ENCODE measurements around the gene COX6A2. TPM values are rescaled to one million over a fixed set of nuclear protein-coding genes. Genes with fewer than 3 reads are reported as not detected.

COX6A2 gene
- total RNA-seq, 1 donor from 2014 or later = not detected

DNA sequence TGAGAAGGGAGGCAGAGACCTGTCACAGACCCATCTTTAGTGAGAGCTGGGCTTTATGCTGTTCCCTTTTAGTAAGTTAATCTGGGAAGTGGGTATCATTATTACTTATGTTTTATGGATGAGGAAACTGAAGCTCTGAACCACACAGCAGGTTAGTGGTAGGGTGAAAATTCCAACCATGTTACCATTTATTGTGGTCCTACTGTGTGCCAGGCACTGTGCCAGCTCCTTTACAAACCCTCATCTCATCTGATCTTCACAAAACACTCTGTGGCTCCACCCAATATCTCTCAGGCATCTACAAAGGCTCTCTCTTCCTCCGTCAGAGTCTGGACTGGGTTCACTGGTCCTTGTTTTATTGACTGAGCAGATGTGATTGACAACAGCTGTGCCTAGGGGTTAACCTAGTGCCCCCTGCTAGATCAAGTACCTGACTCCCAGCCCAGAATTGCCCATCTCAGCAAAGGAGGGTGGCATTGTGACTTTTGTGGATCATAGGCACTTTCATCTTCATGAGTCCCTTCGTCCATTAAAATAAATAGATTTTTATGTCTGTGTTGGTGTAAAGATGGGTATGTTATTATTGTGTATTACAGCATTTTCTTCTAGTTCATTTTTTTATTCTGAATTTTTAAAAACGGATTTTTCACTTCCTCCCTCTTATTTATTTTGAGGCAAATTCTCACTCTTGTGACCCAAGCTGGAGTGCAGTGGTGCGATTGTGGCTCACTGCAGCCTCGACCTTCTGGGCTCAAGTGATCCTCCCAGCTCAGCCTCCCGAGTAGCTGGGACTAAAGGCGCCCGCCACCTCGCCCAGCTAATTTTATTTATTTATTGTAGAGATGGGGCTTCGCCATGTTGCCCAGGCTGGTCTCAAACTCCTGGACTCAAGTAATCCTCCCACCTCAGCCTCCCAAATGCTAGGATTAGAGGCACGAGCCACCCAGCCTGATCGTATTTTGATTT, 46.9 kb upstream of the COX6A2 start:
- Mint-ChIP-seq H3K4me1 (ENCODE audit: unreplicated experiment) (peaks cover 35% of the 10 kb centered on the region), H3K9me3 (ENCODE audit: unreplicated experiment) (no peaks in the 10 kb centered on the region), H3K36me3 (ENCODE audit: unreplicated experiment) (peaks cover 26% of the 10 kb centered on the region), H3K4me3 (ENCODE audit: unreplicated experiment) (no peak overlapping the region), H3K27me3 (ENCODE audit: unreplicated experiment) (no peaks in the 10 kb centered on the region), H3K27ac (ENCODE audit: unreplicated experiment) (peak overlapping the region; percentile 31)
- no peak for DNase-seq (ENCODE audit: extremely low spot score, unreplicated experiment)
- TF ChIP-seq, protein P1, sequence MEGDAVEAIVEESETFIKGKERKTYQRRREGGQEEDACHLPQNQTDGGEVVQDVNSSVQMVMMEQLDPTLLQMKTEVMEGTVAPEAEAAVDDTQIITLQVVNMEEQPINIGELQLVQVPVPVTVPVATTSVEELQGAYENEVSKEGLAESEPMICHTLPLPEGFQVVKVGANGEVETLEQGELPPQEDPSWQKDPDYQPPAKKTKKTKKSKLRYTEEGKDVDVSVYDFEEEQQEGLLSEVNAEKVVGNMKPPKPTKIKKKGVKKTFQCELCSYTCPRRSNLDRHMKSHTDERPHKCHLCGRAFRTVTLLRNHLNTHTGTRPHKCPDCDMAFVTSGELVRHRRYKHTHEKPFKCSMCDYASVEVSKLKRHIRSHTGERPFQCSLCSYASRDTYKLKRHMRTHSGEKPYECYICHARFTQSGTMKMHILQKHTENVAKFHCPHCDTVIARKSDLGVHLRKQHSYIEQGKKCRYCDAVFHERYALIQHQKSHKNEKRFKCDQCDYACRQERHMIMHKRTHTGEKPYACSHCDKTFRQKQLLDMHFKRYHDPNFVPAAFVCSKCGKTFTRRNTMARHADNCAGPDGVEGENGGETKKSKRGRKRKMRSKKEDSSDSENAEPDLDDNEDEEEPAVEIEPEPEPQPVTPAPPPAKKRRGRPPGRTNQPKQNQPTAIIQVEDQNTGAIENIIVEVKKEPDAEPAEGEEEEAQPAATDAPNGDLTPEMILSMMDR (IDR thresholded peaks at IDR 0.05) = no peak

DNA sequence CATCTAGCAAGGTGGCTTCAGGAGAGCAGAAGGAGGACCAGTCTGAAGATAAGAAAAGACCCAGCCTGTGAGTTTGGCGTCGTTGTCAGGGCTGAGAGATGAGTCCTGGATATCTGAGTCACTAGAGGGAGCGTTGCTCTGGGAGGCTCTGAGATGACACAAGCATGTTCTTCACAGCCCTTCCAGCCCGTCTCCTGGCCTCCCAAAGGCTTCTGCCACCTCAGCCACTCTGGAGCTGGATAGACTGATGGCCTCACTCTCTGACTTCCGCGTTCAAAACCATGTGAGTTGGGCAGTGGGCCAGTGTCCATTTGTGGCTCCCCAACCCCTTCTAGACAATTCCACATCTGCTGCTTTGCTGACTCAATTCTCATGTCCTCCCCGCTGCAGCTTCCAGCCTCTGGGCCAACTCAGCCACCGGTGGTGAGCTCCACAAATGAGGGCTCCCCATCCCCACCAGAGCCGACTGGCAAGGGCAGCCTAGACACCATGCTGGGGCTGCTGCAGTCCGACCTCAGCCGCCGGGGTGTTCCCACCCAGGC, 46.1 kb upstream of the COX6A2 start:
- no peak overlapping the region for H3K4me3 Mint-ChIP-seq (ENCODE audit: unreplicated experiment)
- H3K4me1 Mint-ChIP-seq (ENCODE audit: unreplicated experiment) = peaks cover 35% of the 10 kb centered on the region
- no peaks in the 10 kb centered on the region for H3K9me3 Mint-ChIP-seq (ENCODE audit: unreplicated experiment)
- DNase-seq (ENCODE audit: extremely low spot score, unreplicated experiment) = no peak
- peak overlapping the region; percentile 31 for H3K27ac Mint-ChIP-seq (ENCODE audit: unreplicated experiment)
- TF ChIP-seq, protein P1 (IDR thresholded peaks at IDR 0.05) = no peak
- no peaks in the 10 kb centered on the region for H3K27me3 Mint-ChIP-seq (ENCODE audit: unreplicated experiment)
- H3K36me3 Mint-ChIP-seq (ENCODE audit: unreplicated experiment) = peaks cover 26% of the 10 kb centered on the region

DNA sequence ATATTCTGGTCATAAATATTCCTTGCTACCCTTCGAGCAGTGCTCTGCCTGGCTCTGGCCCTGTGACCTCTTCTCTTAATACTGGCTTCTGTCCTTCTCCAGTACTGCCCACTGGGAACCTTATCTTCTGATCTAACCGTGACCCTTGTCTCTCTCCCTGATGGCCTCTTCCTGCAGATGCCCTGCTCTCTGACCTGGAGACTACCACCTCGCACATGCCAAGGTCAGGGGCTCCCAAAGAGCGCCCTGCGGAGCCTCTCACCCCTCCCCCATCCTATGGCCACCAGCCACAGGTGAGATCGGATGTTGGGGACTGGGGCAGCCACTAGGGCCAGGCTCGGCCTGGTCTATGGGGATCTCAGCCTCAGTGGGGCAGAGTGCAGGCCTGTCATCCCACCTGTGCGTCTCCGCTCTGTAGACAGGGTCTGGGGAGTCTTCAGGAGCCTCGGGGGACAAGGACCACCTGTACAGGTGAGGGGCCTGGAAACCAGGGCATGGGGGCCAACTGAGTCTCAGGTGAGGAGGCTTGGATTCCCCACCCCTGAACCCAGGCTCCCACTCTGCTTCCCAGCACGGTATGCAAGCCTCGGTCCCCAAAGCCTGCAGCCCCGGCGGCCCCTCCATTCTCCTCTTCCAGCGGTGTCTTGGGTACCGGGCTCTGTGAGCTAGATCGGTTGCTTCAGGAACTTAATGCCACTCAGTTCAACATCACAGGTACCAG, 45.3 kb upstream of the COX6A2 start:
- Mint-ChIP-seq H3K27me3 (ENCODE audit: unreplicated experiment) (no peaks in the 10 kb centered on the region), H3K4me1 (ENCODE audit: unreplicated experiment) (peaks cover 35% of the 10 kb centered on the region), H3K9me3 (ENCODE audit: unreplicated experiment) (no peaks in the 10 kb centered on the region), H3K27ac (ENCODE audit: unreplicated experiment) (peak overlapping the region; percentile 95), H3K36me3 (ENCODE audit: unreplicated experiment) (peaks cover 26% of the 10 kb centered on the region), H3K4me3 (ENCODE audit: unreplicated experiment) (peak overlapping the region; percentile 89)
- TF ChIP-seq, protein P1 (IDR thresholded peaks at IDR 0.05) = no peak
- no peak for DNase-seq (ENCODE audit: extremely low spot score, unreplicated experiment)

DNA sequence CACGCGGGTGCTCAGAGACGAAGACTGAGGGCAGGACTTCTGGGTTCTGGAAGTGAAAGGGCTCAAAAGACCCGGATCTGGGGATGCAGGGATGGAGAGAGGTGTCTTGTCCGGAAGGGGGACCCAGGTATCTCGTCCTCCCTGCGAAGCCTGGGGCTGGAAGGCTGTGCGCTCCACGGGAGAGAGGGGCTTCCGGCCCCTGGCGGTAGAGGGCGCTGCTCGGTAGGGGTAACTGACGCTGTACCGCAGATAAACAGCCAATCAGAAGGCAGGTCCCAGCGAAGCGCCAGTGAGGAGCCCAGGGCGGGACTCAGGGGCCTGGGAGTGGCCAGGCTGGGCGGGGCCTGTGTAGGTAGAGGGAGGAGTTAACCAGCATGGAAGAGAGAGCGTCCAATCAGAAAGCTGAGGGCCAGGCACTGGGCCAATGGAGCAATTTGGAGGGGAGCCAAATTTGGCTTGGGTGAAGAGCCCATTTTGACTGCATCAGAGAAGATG, 44.6 kb upstream of the COX6A2 start:
- H3K27ac Mint-ChIP-seq (ENCODE audit: unreplicated experiment) = peak overlapping the region; percentile 95
- peak; percentile 94 for DNase-seq (ENCODE audit: extremely low spot score, unreplicated experiment)
- peak overlapping the region; percentile 89 for H3K4me3 Mint-ChIP-seq (ENCODE audit: unreplicated experiment)
- H3K27me3 Mint-ChIP-seq (ENCODE audit: unreplicated experiment) = no peaks in the 10 kb centered on the region
- H3K36me3 Mint-ChIP-seq (ENCODE audit: unreplicated experiment) = peaks cover 20% of the 10 kb centered on the region
- H3K9me3 Mint-ChIP-seq (ENCODE audit: unreplicated experiment) = no peaks in the 10 kb centered on the region
- peaks cover 35% of the 10 kb centered on the region for H3K4me1 Mint-ChIP-seq (ENCODE audit: unreplicated experiment)
- TF ChIP-seq, protein P1 (IDR thresholded peaks at IDR 0.05) = peak; percentile 82
